Endothelial cell of umbilical vein (primary cell): Measurements from ENCODE around the gene KRTAP4-6.

Experiments used
- CTCF ChIP-seq, 2 donors: IDR thresholded peaks; 1 replicate in 1 of 2; 2 replicates in 1 of 2; pipeline ENCODE4 v1.5.1; 2011; ENCODE audit warnings: low read length in 2 of 2, mild to moderate bottlenecking in 2 of 2, moderate library complexity in 2 of 2, control low read depth in 1 of 2, inconsistent platforms in 1 of 2, low read depth in 1 of 2; ENCODE audit not compliant: insufficient read depth in 1 of 2; ENCODE audit errors: extremely low read depth in 1 of 2
- FOS ChIP-seq: IDR thresholded peaks from 2 replicates; pipeline ENCODE4 v1.6.1; 2011; ENCODE audit warnings: mild to moderate bottlenecking, low read length, moderate library complexity, borderline replicate concordance; ENCODE audit not compliant: insufficient read depth
- POLR2AphosphoS5 ChIP-seq: IDR thresholded peaks from 2 replicates; pipeline ENCODE4 v1.6.1; 2012; ENCODE audit warnings: low read depth, mild to moderate bottlenecking, control low read depth, low read length, moderate library complexity; ENCODE audit not compliant: insufficient read depth

DNA sequence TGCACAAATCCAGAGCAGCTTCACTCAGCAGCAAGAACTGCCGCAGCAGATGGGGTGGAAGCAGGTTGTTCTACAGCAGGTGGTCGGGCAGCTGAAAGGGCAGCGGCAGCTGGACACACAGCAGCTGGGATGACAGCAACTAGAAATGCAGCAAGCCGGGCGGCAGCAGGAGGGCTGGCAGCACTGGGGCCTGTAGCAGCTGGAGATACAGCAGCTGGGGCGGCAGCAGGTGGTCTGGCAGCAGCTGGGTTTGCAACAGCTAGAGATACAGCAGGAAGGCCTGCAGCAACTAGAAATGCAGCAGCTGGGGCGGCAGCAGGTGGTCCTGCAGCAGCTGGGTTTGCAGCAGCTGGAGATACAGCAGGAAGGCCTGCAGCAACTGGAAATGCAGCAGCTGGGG lies 27.2 kb upstream of the KRTAP4-6 start:
- TF ChIP-seq CTCF (IDR thresholded peaks at IDR 0.05; ENCODE audit: extremely low read depth in 1 of 2, insufficient read depth in 1 of 2, low read depth in 1 of 2, low read length in 2 of 2), result no peak
- no peak for TF ChIP-seq POLR2AphosphoS5
- no peak for TF ChIP-seq FOS
